Brain microvascular endothelial cell (primary cell): Measurements from ENCODE around the gene ARHGEF4.
"Not testable (repeated sequence)": the region's sequence is repeated elsewhere in the genome, so short reads cannot be mapped to it uniquely, and the experiment has no call there.

Experiments
- DNase-seq: peaks from one replicate; pipeline ENCODE4 v3.0.0-alpha.2; 2020
- H3K27ac ChIP-seq: fragments of 250-450 bp; sonication (Bioruptor Pico); 2 replicates; pipeline ENCODE4 v1.5.1; 2020; ENCODE audit warnings: mild to moderate bottlenecking, moderate library complexity
- H3K27me3 ChIP-seq: fragments of 250-450 bp; sonication (Bioruptor Pico); replicated peaks from 2 replicates; pipeline ENCODE4 v1.5.1; 2020; ENCODE audit warnings: mild to moderate bottlenecking
- H3K36me3 ChIP-seq: fragments of 250-450 bp; sonication (Bioruptor Pico); replicated peaks from 2 replicates; pipeline ENCODE4 v1.5.1; 2020; ENCODE audit warnings: mild to moderate bottlenecking
- H3K4me3 ChIP-seq: 2 replicates; pipeline ENCODE4 v1.5.1; 2011; ENCODE audit warnings: low read depth, mild to moderate bottlenecking, control low read depth, low read length, moderate library complexity
- in situ Hi-C: cut with HindIII; loops from 2 replicates; pipeline ENCODE4 v1.10.0; 2017; ENCODE audit warnings: low sequenced_read_pairs, low pct_ligation_motif_present
- TF ChIP-seq, protein P1 (sequence below): IDR thresholded peaks from 2 replicates; pipeline ENCODE4 v1.5.1; 2011; ENCODE audit warnings: low read depth, mild to moderate bottlenecking, moderate library complexity, low read length, control low read depth, inconsistent platforms; ENCODE audit errors: missing control alignments

The ARHGEF4 gene

DNA sequence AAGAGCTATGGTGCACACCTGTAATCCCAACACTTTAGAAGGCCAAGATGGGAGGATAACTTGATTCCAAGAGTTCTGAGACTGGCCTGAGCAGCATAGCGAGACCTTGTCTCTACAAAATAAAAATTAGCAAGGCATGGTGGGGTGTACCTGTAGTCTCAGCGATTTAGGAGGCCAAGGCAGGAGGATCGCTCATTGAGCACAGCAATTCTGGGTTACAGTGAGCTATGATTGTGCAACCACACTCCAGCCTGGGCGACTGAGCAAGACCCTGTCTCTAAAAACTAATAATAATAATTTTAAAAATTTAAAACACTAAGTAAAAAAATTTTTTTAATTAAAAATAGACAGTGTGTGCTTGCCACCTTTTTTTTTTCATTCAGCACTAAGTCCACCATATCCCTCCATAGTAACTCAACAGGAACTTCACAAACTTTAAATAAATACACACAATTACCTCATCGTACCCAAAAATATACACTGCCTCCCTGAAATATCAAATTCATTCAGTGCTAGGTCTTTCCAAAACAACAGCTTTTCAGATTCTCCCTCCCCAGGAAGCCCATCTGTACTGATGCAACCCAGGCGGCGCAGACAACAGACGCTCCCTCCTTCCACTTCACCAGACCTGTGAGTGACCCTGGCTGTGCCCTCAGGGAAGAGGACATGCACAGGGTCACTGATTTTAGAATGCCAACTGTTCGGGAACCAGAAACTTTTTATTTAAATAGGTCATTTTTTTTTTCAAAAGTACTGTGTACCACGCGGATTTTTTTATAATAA is 227.0 kb downstream of the ARHGEF4 start:
- no peak for DNase-seq
- H3K36me3 ChIP-seq = peaks cover 18% of the 10 kb centered on the region
- TF ChIP-seq, protein P1, sequence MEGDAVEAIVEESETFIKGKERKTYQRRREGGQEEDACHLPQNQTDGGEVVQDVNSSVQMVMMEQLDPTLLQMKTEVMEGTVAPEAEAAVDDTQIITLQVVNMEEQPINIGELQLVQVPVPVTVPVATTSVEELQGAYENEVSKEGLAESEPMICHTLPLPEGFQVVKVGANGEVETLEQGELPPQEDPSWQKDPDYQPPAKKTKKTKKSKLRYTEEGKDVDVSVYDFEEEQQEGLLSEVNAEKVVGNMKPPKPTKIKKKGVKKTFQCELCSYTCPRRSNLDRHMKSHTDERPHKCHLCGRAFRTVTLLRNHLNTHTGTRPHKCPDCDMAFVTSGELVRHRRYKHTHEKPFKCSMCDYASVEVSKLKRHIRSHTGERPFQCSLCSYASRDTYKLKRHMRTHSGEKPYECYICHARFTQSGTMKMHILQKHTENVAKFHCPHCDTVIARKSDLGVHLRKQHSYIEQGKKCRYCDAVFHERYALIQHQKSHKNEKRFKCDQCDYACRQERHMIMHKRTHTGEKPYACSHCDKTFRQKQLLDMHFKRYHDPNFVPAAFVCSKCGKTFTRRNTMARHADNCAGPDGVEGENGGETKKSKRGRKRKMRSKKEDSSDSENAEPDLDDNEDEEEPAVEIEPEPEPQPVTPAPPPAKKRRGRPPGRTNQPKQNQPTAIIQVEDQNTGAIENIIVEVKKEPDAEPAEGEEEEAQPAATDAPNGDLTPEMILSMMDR = no peak
- no peaks in the 10 kb centered on the region for H3K27me3 ChIP-seq
- H3K4me3 ChIP-seq = no peak overlapping the region
- in situ Hi-C loops = no loop called here
- no peak overlapping the region for H3K27ac ChIP-seq

DNA sequence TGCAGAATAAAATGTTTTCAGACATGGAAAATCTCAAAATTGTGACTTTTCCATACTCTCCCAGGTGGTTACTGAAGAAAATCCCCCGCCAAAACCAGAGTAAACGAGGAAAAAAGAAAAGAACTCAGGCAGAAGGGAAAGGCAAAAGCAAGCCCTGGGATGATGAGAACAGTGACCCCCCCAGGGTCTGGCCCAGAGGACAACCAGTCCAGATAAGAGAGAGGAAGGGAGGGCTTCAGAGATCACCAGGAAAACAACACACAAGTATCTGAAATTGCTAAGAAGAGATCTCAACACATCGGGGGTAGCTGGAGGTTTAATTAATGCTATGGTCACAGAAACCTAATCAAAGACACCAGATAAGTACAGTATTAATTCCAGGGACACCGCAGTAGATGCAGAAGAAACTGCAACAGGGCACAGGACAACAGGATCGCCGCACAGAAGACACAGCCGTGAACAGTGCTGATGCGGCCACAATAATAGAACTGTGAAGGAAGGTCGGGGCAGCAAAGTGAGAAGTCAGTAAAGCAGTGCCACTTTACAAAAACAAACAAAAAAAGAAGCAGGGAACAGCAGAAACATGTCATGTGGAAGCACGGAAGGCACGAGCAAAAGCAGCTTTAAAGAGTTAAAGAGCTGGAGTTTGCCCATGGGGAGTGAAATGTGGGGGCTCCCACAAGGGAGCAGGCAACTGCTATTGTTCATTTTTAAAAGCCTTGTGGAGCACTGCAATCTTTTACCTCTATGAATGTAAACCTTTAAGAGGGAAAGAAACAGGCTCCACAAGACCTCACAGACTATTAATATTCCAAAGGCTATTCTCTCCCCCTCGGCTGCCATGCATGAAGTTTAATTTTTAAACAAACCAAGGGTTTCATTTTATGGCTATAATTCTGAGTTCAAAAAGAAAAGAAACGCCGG is 228.1 kb downstream of the ARHGEF4 start:
- no peak overlapping the region for H3K4me3 ChIP-seq
- in situ Hi-C loops = no loop called here
- no peak for DNase-seq
- peaks cover 22% of the 10 kb centered on the region for H3K36me3 ChIP-seq
- no peaks in the 10 kb centered on the region for H3K27me3 ChIP-seq
- TF ChIP-seq, protein P1 = no peak
- H3K27ac ChIP-seq = no peak overlapping the region

DNA sequence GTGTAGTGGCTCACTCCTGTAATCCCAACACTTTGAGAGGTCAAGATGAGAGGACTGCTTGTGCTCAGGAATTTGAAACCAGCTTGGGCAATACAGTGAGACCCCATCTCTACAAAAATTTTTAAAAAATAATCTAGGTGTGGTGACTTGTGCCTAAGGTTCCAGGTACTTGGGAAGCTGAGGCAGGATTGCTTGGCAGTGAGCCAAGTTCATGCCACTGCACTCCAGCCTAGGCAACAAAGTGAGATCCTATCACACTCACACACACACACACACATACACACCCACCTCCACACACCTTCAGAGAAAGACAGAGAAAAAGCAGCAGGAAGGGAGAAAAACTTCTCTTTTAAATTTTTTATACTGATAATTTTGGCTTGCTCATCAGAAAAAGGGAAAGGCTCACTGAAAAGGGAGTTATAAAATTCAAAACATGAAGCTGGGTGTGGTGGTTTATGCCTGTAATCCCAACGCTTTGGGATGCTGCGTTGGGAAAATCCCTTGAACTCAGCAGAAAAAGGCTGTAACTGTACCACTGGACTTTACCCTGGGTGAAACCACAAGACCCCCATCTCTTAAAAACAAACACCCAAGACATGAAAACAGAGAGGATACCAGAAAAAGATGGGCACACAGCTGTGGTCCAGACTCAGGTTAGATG is 230.9 kb downstream of the ARHGEF4 start:
- no peak for DNase-seq
- Histone ChIP-seq H3K36me3 (peaks cover 31% of the 10 kb centered on the region), H3K27me3 (no peaks in the 10 kb centered on the region), H3K4me3 (no peak overlapping the region), H3K27ac (no peak overlapping the region)
- TF ChIP-seq, protein P1 = no peak
- in situ Hi-C loops = no loop called here

DNA sequence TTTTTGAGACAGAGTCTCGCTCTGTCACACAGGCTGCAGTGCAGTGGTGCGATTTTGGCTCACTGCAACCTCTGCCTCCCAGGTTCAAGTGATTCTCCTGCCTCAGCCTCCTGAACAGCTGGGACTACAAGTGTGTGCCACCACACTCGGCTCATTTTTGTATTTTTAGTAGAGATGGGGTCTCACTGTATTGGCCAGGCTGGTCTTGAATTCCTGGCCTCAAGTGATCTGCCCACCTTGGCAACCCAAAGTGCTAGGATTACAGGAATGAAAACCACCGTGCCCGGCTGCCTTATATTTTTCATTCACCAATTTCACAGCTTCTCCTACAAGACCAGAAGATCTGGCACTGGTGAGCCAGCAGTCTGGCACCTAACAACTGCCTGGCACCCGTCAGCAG is 231.5 kb downstream of the ARHGEF4 start:
- H3K27me3 ChIP-seq, H3K27ac ChIP-seq, H3K4me3 ChIP-seq, DNase-seq, in situ Hi-C loops: not testable (repeated sequence)
- H3K36me3 ChIP-seq = peaks cover 32% of the 10 kb centered on the region

DNA sequence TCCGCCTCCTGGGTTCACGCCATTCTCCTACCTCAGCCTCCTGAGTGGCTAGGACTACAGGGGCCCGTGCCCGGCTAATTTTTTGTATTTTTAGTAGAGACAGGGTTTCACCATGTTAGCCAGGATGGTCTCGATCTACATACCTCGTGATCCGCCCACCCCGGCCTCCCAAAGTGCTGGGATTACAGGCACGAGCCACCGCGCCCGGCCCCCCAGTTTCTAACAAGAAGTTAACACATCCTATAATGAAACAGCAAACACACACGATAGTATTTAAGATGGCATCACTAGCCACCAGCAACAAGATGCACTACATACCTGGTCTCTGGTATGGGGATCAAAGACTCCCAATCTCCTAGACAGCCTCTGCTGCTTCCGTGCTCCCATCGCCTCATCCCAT is 238.9 kb downstream of the ARHGEF4 start:
- DNase-seq, in situ Hi-C loops, H3K27me3 ChIP-seq, H3K4me3 ChIP-seq, H3K27ac ChIP-seq: not testable (repeated sequence)
- H3K36me3 ChIP-seq = peaks cover 52% of the 10 kb centered on the region

DNA sequence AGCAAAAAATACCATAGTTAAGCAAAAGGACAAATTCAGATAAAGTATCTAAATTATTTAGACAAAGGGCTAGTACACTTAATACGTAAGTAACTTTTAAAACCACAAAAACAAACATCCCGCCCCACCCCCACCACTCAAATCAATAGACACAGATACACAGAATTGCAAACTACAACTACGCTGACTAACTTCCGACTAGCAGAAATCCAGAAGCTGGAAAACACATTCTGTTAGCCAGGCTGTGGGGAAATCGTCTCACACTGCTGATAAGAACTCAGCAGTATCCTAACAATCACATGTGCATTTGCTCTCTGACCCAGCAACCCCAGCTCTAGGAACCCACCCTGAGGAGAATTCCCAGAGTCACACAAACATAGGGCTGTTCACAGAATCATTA is 240.0 kb downstream of the ARHGEF4 start:
- peak; percentile 16 for DNase-seq
- TF ChIP-seq, protein P1 = no peak
- H3K36me3 ChIP-seq = peaks cover 60% of the 10 kb centered on the region
- H3K27me3 ChIP-seq = no peaks in the 10 kb centered on the region
- in situ Hi-C loops = no loop called here
- H3K27ac ChIP-seq = no peak overlapping the region
- no peak overlapping the region for H3K4me3 ChIP-seq
